Activated CD8-positive, alpha-beta memory T cell treated with anti-CD3 and anti-CD28 coated beads, Interleukin-2, amount 50 U/mL, for 4 hours (primary cell): ENCODE results near the gene ACTN1.
A peak's percentile ranks its signal among the peaks of the same experiment; 100 is the strongest.

Experiments used
- DNase-seq: peaks from one replicate; pipeline ENCODE4 v3.0.0-alpha.2; 2020

Gene ACTN1

GRCh38 chr14:68932686-68933085 is 46.4 kb downstream of the ACTN1 start:
- no peak for DNase-seq

DNA sequence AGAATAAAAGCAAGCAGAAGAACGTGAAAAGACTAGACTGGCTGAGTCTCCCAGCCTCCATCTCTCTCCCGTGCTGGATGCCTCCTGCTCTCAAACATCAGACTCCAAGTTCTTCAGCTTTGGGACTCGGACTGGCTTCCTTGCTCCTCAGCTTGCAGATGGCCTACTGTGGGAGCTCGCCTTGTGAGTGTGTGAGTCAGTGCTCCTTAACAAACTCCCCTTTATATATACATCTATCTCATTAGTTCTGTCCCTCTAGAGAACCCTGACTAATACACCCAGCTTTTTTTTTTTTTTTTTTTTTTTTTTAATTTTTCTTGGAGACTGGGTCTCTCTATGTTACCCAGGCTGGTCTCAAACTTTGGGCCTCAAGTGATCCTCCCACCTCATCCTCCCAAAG is 46.9 kb downstream of the ACTN1 start:
- no peak for DNase-seq

DNA sequence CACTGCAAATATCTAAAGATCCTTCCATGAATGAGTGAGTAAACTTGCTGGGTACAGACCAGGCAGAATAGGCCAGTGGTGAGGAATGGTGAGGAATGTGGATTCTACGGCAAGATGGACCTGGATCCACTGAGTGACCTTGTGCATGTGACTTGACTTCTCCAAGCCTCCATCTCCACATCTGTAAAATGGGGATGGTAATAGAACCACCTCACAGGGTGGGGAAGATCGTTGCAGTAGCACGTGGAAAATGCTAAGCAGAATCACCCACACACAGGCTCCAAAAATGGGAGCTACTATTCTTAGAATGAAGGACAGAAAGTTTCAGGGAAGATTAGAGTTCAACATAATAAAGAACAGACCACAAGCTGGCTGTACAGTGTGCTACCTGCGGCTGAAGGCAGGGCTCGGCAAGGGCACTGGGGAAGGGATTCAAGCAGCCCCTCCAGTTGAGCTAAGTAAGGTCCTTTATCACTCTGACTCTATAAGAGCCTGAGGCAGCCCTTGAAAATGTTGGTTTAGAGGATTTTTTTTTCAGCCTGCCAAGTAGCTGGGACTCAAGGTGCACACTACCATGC is 47.5 kb downstream of the ACTN1 start:
- DNase-seq: no peak

GRCh38 chr14:68931063-68931462 is 48.0 kb downstream of the ACTN1 start:
- DNase-seq: no peak

GRCh38 chr14:68929623-68930307 is 49.3 kb downstream of the ACTN1 start:
- DNase-seq: no peak

- DNase-seq: no peak
These were observed 50.1 kb downstream of the ACTN1 start for GRCh38 chr14:68928770-68929550.

GRCh38 chr14:68927956-68928675 is 51.0 kb downstream of the ACTN1 start:
- DNase-seq: no peak

DNA sequence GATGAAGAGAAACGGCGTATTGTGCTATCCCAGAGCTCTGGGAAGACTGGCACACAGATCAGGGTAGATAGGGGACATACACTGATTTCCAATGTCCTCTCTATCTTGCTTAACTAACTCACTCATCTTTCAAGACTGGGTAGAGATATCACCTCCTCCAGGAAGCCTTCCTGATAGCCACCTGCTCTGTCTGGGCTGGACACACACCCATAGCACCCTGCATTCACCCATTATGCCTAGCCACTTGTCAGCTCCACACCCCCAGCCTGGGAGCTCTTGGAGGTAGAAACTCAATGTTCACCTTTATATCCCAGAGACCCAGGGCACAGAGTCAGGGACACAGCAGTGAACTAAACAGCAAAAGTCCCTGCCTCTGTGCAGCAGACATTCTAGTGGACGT is 52.0 kb downstream of the ACTN1 start:
- no peak for DNase-seq

DNA sequence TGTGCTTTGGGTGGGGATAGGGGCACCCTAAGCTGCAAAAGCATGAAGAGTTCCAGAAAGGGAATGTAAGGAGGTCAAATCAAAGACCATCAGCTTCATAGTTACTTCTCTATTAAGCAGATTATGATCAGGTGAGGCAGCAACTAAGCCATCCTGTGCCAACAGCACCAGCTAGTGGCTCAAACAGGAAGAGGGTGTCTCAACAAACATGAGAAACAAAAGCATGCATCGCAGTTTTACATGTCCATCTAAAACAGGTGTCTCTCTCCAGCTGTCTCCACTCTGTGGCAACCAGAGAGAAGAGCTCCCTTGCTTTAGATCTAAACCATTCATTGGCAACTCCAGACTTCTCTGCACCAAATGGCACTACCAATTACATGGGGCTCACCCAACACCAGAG is 52.9 kb downstream of the ACTN1 start:
- DNase-seq: no peak

GRCh38 chr14:68925373-68925772 is 53.7 kb downstream of the ACTN1 start:
- no peak for DNase-seq

DNA sequence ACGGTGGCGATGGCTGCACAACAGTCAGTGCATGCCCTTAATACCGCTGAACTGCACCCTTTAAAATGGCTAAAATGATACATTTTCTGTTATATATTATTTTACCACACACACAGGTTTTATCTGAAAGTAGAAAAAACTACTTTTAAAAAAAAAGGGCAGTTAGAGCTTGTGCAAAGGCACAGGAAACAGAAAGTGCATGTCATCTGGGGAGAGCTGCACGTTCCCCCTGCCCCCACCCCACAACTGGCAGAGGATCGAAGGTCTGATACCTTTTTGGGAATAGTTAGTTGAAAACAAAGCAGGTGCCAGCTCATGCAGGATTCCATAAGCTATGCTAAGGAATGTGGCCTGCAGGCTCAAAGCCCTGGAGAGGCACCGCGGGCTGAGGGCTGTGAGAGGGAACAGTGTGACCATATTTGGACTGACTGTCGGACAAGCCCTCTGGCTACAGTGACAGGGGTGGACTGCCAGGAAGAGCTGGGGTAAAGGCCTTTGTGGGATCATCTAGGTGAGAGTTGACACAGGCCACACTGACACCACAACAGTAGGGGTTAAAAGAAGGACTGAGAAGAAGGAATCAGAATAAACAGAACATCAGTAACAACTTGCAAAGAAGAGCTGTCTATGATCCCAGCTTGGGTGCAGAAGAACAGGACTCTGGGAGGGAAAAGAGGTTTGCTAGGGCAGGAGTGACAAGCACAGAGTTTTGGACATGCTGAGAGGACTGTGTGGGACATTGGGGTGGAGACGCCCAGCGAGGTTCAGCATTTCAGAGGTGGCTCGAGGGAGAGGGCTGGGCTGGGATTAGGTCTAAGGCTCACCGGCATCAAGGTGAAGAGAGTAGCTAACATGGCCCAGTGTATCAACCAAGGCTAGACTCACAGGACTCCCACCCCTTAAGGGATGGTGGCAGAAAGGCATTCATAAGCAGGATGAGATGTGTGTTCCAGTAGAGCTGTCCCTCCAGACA is 54.6 kb downstream of the ACTN1 start:
- no peak for DNase-seq

DNA sequence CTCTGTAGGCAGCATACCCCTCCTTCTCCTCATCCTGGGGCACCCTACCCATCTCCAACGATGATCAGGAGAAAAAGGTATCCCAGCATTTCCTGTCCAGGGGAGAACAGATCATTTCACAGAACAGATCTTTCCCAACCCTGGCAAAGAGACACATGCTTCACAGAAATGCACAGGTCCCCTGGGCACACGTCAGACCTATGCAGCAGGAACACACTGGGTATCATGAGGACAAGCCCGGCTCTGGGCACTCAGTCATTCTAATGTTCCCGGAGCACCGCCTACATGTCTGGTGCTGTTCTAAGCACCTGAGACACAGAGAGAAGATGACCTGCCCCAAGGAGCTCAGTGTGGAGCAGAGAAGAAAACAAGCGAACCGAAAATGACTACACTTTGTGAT is 56.2 kb downstream of the ACTN1 start:
- DNase-seq: no peak

DNA sequence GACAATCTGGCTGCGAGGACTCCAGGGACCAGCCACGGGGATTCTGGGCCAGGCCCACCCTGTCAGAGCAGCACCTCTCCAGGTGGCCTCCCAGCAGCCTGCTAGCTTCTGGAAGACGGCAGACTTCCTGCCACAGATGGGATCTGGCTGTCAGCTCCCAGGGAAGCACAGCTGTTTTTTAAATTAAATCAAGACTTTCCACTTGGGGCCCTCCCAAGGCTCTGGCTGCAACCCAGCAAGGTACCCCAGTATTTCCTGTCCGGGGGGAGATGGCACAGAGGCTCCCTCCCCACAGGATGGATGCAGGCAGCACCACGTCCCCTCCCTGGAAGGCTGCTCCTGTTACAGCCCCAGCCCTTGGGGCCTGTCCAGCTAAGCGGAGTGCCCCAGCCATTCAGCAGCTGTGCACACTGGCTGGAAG is 56.9 kb downstream of the ACTN1 start:
- DNase-seq: no peak

- no peak for DNase-seq
These were observed 57.4 kb downstream of the ACTN1 start for GRCh38 chr14:68921666-68922065.

GRCh38 chr14:68921049-68921448 is 58.1 kb downstream of the ACTN1 start:
- no peak for DNase-seq

DNA sequence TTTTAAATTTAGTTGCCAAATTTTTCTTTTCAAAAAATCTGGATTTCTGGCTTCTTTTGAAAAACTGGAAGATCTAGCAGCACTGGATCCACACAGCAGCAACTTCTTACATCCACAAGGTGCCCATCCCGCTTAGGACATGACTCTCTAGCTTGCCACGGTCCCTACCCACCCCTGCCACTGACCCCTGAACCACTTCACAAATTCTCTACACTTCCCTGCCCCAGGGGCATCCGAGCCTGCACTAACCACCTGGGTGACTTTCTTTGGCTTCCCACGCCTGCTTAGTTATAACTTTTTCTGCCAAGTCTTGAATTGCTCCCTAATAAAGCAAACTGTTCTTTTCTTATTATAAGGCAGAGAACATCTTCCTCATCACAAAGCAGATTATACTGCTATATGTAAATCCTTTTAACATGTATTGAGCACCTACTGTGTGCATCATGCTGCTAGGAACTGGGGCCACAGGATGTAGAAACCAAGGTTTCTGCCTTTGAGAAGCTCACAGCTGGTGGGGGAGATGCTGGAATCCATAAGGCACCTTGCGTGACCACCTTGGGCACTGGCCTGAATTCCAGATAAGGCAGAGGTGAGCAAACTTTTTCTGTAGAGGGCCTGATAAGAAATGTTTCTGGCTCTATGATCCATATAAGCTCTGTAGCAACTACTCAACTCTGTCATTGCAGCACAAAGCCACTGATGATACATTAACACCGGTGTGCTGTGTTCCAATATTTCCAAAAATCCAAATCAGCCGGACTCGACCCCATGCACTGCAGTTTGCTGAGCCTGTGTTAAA is 59.8 kb downstream of the ACTN1 start:
- no peak for DNase-seq

DNA sequence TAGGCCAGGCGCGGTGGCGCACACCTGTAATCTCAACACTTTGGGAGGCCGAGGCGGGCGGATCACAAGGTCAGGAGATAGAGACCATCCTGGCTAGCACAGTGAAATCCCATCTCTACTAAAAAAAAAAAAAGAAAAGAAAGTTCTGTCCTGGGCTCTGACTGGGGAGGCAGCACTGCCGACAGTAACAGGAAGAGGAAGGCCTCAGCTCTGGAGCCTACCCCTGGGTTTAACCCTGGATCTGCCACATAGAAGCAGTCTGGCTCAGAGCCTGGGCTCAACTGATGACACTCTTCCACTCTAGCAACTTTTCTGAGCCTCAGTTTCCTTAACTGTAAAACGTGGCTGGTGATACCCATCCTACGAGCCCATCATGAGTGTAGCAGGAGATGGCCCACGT is 60.5 kb downstream of the ACTN1 start:
- DNase-seq: no peak

GRCh38 chr14:68916358-68916941 is 62.7 kb downstream of the ACTN1 start:
- no peak for DNase-seq

DNA sequence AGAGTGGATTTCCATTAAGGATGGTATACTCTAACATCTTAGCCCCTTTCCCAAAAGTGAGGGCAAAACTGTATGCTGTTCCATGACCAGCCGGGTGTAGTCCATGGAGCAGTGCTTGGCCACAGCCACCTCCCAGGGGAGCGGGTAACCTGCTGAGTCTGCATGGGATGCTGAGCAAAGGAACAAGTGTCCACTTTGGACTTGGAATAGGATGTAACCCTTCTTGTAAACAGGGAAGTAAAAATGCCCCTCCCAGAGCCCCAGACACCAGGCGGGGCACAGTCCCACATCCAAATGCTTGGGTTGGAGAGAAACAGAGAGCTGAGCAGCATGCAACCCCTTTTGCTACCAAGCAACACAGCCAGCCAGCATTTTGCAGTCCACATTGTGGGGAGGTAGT is 65.6 kb downstream of the ACTN1 start:
- DNase-seq: no peak

GRCh38 chr14:68911594-68912227 is 67.4 kb downstream of the ACTN1 start:
- peak; percentile 79 for DNase-seq

- no peak for DNase-seq
These were observed 68.6 kb downstream of the ACTN1 start for GRCh38 chr14:68910540-68910939.
